Measurements from ENCODE around the gene WBP2.

Gene WBP2

DNA sequence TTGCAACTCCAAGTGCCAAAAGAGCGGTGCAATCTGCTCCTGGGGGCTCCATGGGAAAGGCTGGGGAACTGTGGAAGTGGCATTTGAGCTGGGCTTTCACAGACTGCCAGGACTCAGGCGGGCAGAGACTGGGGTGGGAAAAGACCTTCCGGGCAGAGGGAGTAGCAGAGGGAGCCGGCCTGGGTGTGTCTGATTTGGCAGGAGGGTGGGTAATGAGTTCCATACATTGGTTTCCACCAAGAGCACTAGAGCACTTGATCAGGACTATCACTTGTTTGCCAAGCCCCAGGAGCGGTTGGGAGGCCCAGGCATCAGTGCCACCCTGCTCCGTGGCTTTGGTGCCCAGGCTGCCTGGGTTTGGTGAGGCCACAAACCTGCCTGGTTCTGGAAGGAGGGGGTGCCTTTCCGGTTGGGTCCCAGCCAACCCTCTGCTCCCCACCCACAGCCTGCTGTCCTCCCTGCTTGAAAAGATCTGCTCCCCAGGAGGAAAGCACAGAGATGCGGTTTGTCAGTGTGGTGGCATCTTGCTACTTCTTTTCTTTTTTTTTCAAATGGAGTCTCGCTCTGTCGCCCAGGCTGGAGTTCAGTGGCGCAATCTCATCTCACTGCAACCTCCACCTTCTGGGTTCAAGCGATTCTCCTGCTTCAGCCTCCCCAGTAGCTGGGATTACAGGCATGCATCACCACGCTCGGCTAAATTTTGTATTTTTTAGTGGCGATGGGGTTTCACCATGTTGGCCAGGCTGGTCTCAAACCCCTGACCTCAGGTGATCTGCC lies 26.7 kb upstream of the WBP2 start:
- H3K27ac ChIP-seq: no peak overlapping the region
- H3K27me3 ChIP-seq (ENCODE audit: insufficient read depth, low read depth): no peaks in the 10 kb centered on the region
- H3K9ac ChIP-seq: no peak overlapping the region
- no peak overlapping the region for H3K4me2 ChIP-seq
- H4K20me1 ChIP-seq (ENCODE audit: insufficient read depth): no peaks in the 10 kb centered on the region
- H3K4me1 ChIP-seq (ENCODE audit: low read depth, poor library complexity, severe bottlenecking): peaks cover 8% of the 10 kb centered on the region
- peaks cover 11% of the 10 kb centered on the region for H3K79me2 ChIP-seq (ENCODE audit: insufficient read depth, low read depth)
- TF ChIP-seq CTCF (conservative IDR thresholded peaks at IDR 0.05; ENCODE audit: low read depth, low read length): no peak
- H3K36me3 ChIP-seq (ENCODE audit: insufficient read depth): no peaks in the 10 kb centered on the region
- H2AFZ ChIP-seq (ENCODE audit: low read depth): no peak overlapping the region
- no peak overlapping the region for H3K4me3 ChIP-seq (IDR thresholded peaks at IDR 0.05; ENCODE audit: insufficient read depth, low read depth, low read length)

GRCh38 chr17:75880266-75880665 lies 25.1 kb upstream of the WBP2 start:
- no peak overlapping the region for H3K4me2 ChIP-seq
- no peaks in the 10 kb centered on the region for H4K20me1 ChIP-seq (ENCODE audit: insufficient read depth)
- H3K9ac ChIP-seq: no peak overlapping the region
- H3K36me3 ChIP-seq (ENCODE audit: insufficient read depth): no peaks in the 10 kb centered on the region
- peaks cover 16% of the 10 kb centered on the region for H3K4me1 ChIP-seq (ENCODE audit: low read depth, poor library complexity, severe bottlenecking)
- no peak overlapping the region for H3K27ac ChIP-seq
- H3K4me3 ChIP-seq (IDR thresholded peaks at IDR 0.05; ENCODE audit: insufficient read depth, low read depth, low read length): no peak overlapping the region
- H3K79me2 ChIP-seq (ENCODE audit: insufficient read depth, low read depth): peaks cover 23% of the 10 kb centered on the region
- no peak overlapping the region for H2AFZ ChIP-seq (ENCODE audit: low read depth)
- H3K27me3 ChIP-seq (ENCODE audit: insufficient read depth, low read depth): no peaks in the 10 kb centered on the region
- no peak for TF ChIP-seq CTCF (conservative IDR thresholded peaks at IDR 0.05; ENCODE audit: low read depth, low read length)

GRCh38 chr17:75878174-75878998 lies 23.3 kb upstream of the WBP2 start, which contains the start of gene TRIM47:
Gene TRIM47, minus strand, starts transcription at chr17:75878581. Its CDS starts 33 bp downstream, at chr17:75878548.
- peak within 1 kb of the TSS; percentile 98 for H3K27ac ChIP-seq
- H3K27me3 ChIP-seq (ENCODE audit: insufficient read depth, low read depth): no peaks in the 10 kb centered on the region
- H3K4me2 ChIP-seq: peak within 1 kb of the TSS; percentile 95
- peaks cover 25% of the 10 kb centered on the region for H3K79me2 ChIP-seq (ENCODE audit: insufficient read depth, low read depth)
- H2AFZ ChIP-seq (ENCODE audit: low read depth): peak within 1 kb of the TSS; percentile 54
- peak within 1 kb of the TSS; percentile 98 for H3K9ac ChIP-seq
- TF ChIP-seq CTCF (conservative IDR thresholded peaks at IDR 0.05; ENCODE audit: low read depth, low read length): no peak
- no peaks in the 10 kb centered on the region for H4K20me1 ChIP-seq (ENCODE audit: insufficient read depth)
- no peak within 1 kb of the TSS for H3K4me3 ChIP-seq (IDR thresholded peaks at IDR 0.05; ENCODE audit: insufficient read depth, low read depth, low read length)
- no peaks in the 10 kb centered on the region for H3K36me3 ChIP-seq (ENCODE audit: insufficient read depth)
- H3K4me1 ChIP-seq (ENCODE audit: low read depth, poor library complexity, severe bottlenecking): peaks cover 24% of the 10 kb centered on the region

DNA sequence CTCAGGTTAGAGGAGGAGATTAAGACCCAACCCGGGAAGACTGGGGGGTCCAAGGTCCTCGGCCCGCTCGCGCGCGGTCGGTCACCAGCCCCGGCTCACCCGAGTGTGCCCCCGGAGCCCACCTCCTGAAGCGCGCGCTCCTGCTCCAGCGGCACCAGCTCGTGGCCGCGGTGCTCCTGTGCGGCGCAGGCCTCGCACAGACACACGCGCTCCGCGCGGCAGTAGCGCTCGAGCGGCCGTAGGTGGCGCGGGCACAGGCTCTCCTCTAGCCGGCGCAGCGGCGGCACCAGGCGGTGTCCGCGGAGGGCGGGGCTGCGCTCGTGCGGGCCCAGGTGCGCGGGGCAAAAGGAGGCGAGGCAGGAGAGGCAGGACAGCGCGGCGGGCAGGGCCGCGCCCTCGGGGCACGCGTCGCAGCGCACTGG lies 22.6 kb upstream of the WBP2 start:
- Histone ChIP-seq H3K4me1 (ENCODE audit: low read depth, poor library complexity, severe bottlenecking) (peaks cover 30% of the 10 kb centered on the region), H3K9ac (peak overlapping the region; percentile 98), H3K79me2 (ENCODE audit: insufficient read depth, low read depth) (peaks cover 25% of the 10 kb centered on the region), H3K4me2 (peak overlapping the region; percentile 95), H4K20me1 (ENCODE audit: insufficient read depth) (no peaks in the 10 kb centered on the region), H3K27me3 (ENCODE audit: insufficient read depth, low read depth) (no peaks in the 10 kb centered on the region), H3K4me3 (IDR thresholded peaks at IDR 0.05; ENCODE audit: insufficient read depth, low read depth, low read length) (no peak overlapping the region), H3K36me3 (ENCODE audit: insufficient read depth) (no peaks in the 10 kb centered on the region), H3K27ac (peak overlapping the region; percentile 98), H2AFZ (ENCODE audit: low read depth) (peak overlapping the region; percentile 54; the same call in 1 of the 2 replicates)
- TF ChIP-seq CTCF (conservative IDR thresholded peaks at IDR 0.05; ENCODE audit: low read depth, low read length): peak; percentile 37; the same call in 1 of the 2 replicates

Data from KMS-11 (cell line).